ENCODE results near the gene MSANTD2.

DNA sequence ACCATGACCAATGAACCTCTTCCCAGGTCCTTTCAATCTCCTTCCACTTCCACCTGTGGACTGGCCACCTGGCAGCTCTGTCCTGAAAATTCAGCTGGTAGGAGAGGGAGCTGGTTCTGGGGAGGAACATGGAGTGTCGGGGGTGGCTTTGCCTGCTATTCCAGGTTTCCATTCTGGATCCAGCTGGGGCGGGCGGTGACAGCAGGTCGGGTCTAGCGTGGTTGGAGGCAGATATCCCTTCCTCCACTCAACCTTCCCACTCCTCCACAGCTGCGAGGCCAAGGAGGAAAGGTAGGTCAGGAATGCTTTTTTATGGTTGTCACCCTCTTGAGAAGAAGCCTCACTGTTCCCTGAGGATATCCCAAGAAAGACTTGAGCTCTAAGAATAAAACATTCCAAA is 57.2 kb downstream of the MSANTD2 start:
- no peak for TF ChIP-seq CTCF (IDR thresholded peaks at IDR 0.05; ENCODE audit: low read depth, low read length)
- no peak for TF ChIP-seq MAX (IDR thresholded peaks at IDR 0.05; ENCODE audit: low read depth, low read length)

Measured in NB4 (cell line).